Keratinocyte (primary cell): ENCODE measurements around the gene KIR2DL1.
"Not testable (repeated sequence)": the region's sequence is repeated elsewhere in the genome, so short reads cannot be mapped to it uniquely, and the experiment has no call there.

Experiments
- CTCF ChIP-seq, 3 experiments: IDR thresholded peaks in 1 of 3; conservative IDR thresholded peaks in 1 of 3; optimal IDR thresholded peaks in 1 of 3; 2 replicates in 2 of 3; 3 replicates in 1 of 3; pipeline versions ENCODE3 to v1.5.1; 2011; ENCODE audit warnings: low read length in 3 of 3, mild to moderate bottlenecking in 3 of 3, moderate library complexity in 2 of 3, control low read depth in 1 of 3, inconsistent platforms in 1 of 3; ENCODE audit not compliant: insufficient read depth in 2 of 3; ENCODE audit errors: extremely low read depth in 1 of 3
- EZH2 ChIP-seq: IDR thresholded peaks from one replicate; pipeline ENCODE4 v1.6.1; 2012; ENCODE audit warnings: inconsistent platforms, mild to moderate bottlenecking, low read length, moderate library complexity

- TF ChIP-seq CTCF (optimal IDR thresholded peaks at IDR 0.05 in 1 of 3, IDR thresholded peaks at IDR 0.05 in 1 of 3, conservative IDR thresholded peaks at IDR 0.05 in 1 of 3; ENCODE audit: extremely low read depth in 1 of 3, insufficient read depth in 2 of 3, low read length in 3 of 3); EZH2: not testable (repeated sequence)
These were observed 58.5 kb downstream of the KIR2DL1 start for GRCh38 chr19:54828064-54828463.
